Large intestine (tissue), 3 donors: Measurements from ENCODE around the gene CORT. TPM values are rescaled to one million over a fixed set of nuclear protein-coding genes. Genes with fewer than 3 reads are reported as not detected.

Experiments used
- DNase-seq, 2 donors: peaks; one replicate each; pipeline versions ENCODE4 v3.0.0 to v3.0.0-alpha.2; 2013
- H3K27ac ChIP-seq: one replicate; pipeline ENCODE4 v1.5.1; 2013; ENCODE audit warnings: low read length
- H3K27me3 ChIP-seq: 2 replicates; pipeline ENCODE4 v1.6.1; 2013; ENCODE audit warnings: low read length; ENCODE audit not compliant: control insufficient read depth, insufficient read depth
- H3K36me3 ChIP-seq: 2 replicates; pipeline ENCODE4 v1.6.1; 2013; ENCODE audit warnings: low read length; ENCODE audit not compliant: control insufficient read depth, insufficient read depth
- H3K4me1 ChIP-seq: one replicate; pipeline ENCODE4 v1.6.1; 2013; ENCODE audit warnings: low read length; ENCODE audit not compliant: control insufficient read depth, insufficient read depth
- H3K4me3 ChIP-seq: one replicate; pipeline ENCODE4 v1.5.1; 2013; ENCODE audit warnings: low read length
- H3K9me3 ChIP-seq: one replicate; pipeline ENCODE4 v1.6.1; 2013; ENCODE audit warnings: mild to moderate bottlenecking, low read depth, low read length, moderate library complexity; ENCODE audit not compliant: control insufficient read depth
- WGBS: methylation state at CpG from one replicate; pipeline ENCODE4 v1.1.5; 2013; ENCODE audit warnings: low lambda C conversion rate; ENCODE audit not compliant: insufficient coverage; 5-methylcytosine and 5-hydroxymethylcytosine counted together
- polyA plus RNA-seq: library from polyadenylated mRNA; unstranded; fragments of 120-200 nt; gene quantifications from one replicate; pipeline ENCODE4 v1.2.1, GENCODE V29; 2013

The CORT gene
- polyA plus RNA-seq, 1 donor = 1.2 TPM

DNA sequence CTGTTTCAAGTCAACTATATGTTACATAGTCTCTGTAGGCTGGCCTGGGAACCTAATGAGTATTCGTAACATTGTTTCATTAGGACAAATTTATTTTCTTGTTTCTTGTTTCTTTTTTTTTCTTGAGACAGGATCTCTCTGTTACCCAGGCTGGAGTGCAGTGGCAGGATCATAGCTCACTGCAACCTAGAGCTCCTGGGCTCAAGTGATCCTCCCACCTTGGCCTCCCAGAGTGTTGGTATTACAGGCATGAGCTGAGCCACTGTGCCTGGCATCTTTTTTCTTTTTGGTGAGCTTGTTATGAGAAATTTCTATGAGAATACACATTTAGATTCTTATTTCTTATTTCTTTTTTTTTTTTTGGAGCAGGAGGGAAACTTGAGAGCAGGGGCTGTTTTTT is 12.8 kb upstream of the CORT start:
- peaks cover 30% of the 10 kb centered on the region for H3K4me1 ChIP-seq
- WGBS = no CpG with 5 or more reads among the region's 1 CpG
- DNase-seq = no peak

DNA sequence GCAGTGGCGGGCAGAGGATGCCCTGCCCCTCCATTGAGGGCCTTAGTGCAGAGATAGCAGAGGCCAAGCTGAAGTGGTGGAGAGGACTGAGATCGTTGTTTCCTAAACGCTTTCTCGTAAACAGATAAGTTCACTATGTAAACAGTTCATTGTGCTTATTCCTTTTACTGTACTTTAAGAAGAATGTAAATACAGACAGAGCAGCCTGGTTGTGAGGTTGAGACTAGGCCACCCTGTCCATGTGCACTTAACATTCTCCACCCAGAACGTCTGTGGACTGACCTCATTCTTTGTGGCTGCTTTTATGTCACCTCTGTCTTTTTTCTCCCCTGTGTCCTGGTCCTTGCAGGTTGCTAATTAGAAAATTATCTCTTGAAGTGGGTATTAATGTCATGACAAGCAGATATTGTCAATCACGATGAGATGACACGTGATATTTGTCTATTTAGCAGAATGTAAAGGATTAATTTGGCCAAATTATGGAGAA is 11.1 kb upstream of the CORT start:
- Histone ChIP-seq H3K4me1 (peaks cover 16% of the 10 kb centered on the region), H3K36me3 (peaks cover 5% of the 10 kb centered on the region), H3K27me3 (no peaks in the 10 kb centered on the region), H3K4me3 (no peak overlapping the region), H3K9me3 (no peaks in the 10 kb centered on the region), H3K27ac (no peak overlapping the region)
- WGBS = no CpG with 5 or more reads among the region's 7 CpGs
- DNase-seq = peak in 1 of 2 donors; percentile 35

More for the DNA sequence above, 12.8 kb upstream of the CORT start:
- Histone ChIP-seq H3K9me3 (no peaks in the 10 kb centered on the region), H3K36me3 (peaks cover 2% of the 10 kb centered on the region), H3K27me3 (no peaks in the 10 kb centered on the region), H3K4me3 (no peak overlapping the region), H3K27ac (peak overlapping the region; percentile 43)

DNA sequence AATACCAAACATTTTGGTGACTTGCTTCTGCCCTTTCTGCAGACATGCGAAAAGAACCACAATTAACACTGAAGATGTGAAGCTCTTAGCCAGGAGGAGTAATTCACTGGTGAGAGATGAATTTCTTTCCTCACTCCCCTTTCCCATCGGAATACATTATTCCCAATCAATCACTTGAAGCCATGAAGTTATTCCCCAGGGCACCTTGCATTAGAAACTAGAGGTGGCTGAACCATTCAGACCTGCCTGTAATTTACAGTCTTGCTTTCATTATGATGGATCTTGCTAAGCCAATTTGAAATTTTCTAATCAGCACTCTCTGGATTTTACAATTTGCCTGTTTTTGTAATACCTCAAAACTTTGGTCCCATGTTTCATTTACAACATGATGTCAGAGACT is 9.5 kb upstream of the CORT start:
- 100% methylated on average over 1 of the region's 2 CpGs for WGBS
- no peaks in the 10 kb centered on the region for H3K9me3 ChIP-seq
- DNase-seq = no peak
- H3K4me3 ChIP-seq = no peak overlapping the region
- no peaks in the 10 kb centered on the region for H3K27me3 ChIP-seq
- no peak overlapping the region for H3K27ac ChIP-seq
- H3K36me3 ChIP-seq = peaks cover 14% of the 10 kb centered on the region
- peaks cover 13% of the 10 kb centered on the region for H3K4me1 ChIP-seq

DNA sequence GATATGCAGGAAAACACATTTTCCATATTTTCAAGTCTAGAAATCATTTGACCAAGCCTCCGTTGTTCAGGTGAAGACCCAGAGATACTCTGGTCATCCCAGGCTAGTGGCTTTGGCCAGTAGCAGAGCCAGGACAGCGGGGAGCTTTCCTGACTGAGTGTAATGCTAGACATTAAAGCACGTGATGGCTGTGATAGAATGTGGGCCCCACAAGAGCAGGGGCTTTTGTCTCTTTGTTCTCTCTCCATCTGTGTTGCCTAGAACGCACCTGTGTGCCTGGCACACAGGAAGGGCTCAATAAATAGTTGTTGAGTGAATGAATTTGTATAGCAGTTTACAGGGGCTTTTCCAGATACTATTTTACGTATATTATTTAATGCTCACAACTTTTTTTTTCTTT is 9.0 kb upstream of the CORT start:
- DNase-seq = no peak
- no peak overlapping the region for H3K4me3 ChIP-seq
- H3K9me3 ChIP-seq = no peaks in the 10 kb centered on the region
- no peaks in the 10 kb centered on the region for H3K27me3 ChIP-seq
- WGBS = 100% methylated on average over 2 of the region's 5 CpGs
- peaks cover 14% of the 10 kb centered on the region for H3K36me3 ChIP-seq
- H3K27ac ChIP-seq = no peak overlapping the region
- H3K4me1 ChIP-seq = peaks cover 13% of the 10 kb centered on the region

DNA sequence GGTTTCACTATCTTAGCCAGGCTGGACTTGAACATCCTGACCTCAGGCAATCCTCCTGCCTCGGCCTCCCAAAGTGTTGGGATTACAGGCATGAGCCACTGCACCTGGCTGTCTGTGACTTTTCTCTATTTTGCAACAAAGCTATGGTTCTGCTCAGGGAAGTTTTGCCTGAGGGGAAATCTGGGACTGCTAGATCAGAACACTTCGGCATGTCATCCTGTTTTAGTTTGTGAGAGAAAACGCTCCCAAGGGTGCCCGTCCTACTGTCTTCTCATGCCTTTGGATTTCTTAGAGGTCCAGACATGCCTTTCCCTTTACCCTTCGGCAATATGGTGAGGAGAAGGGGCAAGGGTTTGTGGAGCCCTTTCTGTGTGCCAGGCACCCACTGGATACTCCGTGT is 5.6 kb upstream of the CORT start:
- no peak overlapping the region for H3K27ac ChIP-seq
- H3K4me3 ChIP-seq = no peak overlapping the region
- no peak for DNase-seq
- no peaks in the 10 kb centered on the region for H3K9me3 ChIP-seq
- WGBS = 100% methylated on average over 1 of the region's 6 CpGs
- no peaks in the 10 kb centered on the region for H3K4me1 ChIP-seq
- H3K36me3 ChIP-seq = peaks cover 15% of the 10 kb centered on the region
- no peaks in the 10 kb centered on the region for H3K27me3 ChIP-seq

DNA sequence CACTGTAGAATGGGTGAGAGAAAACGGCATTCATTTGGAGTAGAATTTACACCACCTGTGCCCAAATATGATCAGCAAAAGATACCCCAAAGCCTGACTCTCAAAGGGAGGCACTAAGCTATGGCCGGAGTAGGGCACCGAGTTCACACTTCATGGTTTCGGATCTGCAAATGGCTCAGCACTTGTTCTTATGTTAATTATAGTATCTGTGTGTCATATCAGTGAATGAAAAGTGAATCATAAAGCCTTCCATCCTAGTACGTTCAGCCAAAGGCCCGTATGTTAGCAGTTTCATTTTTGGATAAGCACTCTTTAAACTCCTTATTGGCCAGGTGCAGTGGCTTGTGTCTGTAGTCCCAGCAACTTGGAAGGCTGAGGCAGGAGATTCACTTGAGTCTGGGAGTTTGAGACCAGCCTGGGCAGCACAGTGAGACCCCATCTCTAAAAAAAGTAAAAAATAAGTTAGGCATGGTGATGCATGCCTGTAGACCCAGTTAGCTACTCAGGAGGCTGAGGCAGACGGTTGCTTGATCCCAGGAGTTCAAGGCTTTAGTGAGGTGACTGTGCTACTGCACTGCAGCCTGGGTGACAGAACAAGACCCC is 4.9 kb upstream of the CORT start:
- Histone ChIP-seq H3K4me3 (no peak overlapping the region), H3K4me1 (no peaks in the 10 kb centered on the region), H3K9me3 (no peaks in the 10 kb centered on the region), H3K36me3 (peaks cover 14% of the 10 kb centered on the region), H3K27ac (no peak overlapping the region), H3K27me3 (no peaks in the 10 kb centered on the region)
- WGBS = 100% methylated on average over 1 of the region's 7 CpGs
- DNase-seq = no peak

DNA sequence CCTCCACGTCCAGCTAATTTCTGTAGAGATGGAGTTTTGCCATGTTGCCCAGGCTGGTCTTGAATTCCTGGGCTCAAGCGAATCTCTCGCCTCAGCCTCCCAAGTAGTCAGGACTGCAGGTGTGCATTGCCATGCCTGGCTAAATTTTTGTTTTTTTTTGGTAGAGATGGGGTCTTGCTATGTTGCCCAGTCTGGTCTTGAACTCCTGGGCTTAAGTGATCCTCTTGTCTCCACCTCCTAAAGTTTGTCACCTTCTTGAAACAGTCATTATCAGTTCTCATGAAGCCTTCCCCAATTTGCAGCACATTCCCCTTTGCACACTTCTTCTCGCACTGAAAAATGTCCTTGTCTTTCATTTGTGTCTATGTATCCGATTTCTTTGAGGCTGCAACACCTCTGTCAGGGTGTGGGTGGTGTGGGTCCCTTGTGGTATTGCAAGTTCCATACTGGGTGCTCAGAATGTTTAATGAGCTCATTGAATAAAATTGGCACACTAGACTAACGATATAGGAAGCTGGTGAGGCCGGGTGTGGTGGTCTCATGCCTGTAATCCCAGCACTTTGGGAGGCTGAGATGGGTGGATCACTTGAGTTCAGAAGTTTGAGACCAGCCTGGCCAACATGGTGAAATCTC is 2.9 kb upstream of the CORT start:
- no peaks in the 10 kb centered on the region for H3K4me1 ChIP-seq
- no peak for DNase-seq
- no peak overlapping the region for H3K4me3 ChIP-seq
- H3K27ac ChIP-seq = no peak overlapping the region
- H3K9me3 ChIP-seq = no peaks in the 10 kb centered on the region
- H3K36me3 ChIP-seq = peaks cover 13% of the 10 kb centered on the region
- no CpG with 5 or more reads among the region's 7 CpGs for WGBS
- H3K27me3 ChIP-seq = no peaks in the 10 kb centered on the region

DNA sequence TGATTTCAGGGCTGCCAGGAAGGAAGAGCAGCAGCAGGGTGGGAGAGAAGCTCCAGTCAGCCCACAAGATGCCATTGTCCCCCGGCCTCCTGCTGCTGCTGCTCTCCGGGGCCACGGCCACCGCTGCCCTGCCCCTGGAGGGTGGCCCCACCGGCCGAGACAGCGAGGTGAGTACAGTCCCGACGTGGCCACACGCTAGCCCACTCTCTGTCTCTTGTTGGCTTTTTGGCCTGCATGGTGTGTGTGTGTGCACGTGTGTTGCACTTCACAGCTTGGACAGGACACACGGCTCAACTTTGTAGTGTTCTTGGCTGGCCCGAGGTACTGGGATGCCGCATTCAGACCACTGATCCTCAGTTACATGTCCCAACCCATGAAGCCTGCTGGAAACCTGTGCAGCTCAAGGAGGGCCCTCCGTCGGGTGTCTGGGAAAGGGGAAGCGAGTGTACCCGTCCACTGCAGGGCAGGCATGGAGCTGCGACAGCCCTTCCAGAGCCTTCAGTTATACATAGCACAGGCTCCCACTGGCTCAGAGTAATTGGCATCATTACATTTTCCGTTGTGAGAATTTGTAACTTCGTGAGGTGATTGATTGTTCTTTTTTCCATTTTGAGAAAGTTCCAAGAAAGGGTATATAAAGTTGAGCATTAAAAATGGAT is 454 bp downstream of the CORT start:
- Histone ChIP-seq H3K4me3 (no peak overlapping the region), H3K9me3 (peaks cover 7% of the 10 kb centered on the region), H3K27me3 (no peaks in the 10 kb centered on the region), H3K27ac (no peak overlapping the region), H3K36me3 (peaks cover 2% of the 10 kb centered on the region), H3K4me1 (no peaks in the 10 kb centered on the region)
- no peak for DNase-seq
- WGBS = no CpG with 5 or more reads among the region's 21 CpGs

DNA sequence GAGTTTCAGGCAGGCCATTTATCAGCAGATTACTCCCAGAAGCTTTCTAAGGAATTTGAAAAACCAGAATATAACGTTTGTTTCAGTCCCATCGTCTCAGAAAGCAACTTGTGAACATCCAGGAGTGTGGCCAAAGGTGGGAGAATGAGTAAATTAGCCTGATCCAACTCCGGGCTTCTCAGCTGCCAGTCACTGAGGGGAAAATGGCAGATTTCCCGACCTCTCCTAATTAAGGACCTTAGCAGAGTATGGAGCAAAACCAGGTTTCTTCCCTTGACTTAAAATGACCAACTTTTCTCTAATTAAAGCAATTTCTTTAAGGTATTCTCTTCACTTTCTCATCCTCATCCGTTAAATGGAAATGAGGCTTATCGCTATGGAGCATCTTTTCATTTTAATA is 1.0 kb downstream of the CORT start:
- H3K9me3 ChIP-seq = peaks cover 7% of the 10 kb centered on the region
- no peak overlapping the region for H3K4me3 ChIP-seq
- no peaks in the 10 kb centered on the region for H3K27me3 ChIP-seq
- no peaks in the 10 kb centered on the region for H3K4me1 ChIP-seq
- 95% methylated on average over 2 of the region's 6 CpGs for WGBS
- no peak for DNase-seq
- no peak overlapping the region for H3K27ac ChIP-seq
- peaks cover 2% of the 10 kb centered on the region for H3K36me3 ChIP-seq

DNA sequence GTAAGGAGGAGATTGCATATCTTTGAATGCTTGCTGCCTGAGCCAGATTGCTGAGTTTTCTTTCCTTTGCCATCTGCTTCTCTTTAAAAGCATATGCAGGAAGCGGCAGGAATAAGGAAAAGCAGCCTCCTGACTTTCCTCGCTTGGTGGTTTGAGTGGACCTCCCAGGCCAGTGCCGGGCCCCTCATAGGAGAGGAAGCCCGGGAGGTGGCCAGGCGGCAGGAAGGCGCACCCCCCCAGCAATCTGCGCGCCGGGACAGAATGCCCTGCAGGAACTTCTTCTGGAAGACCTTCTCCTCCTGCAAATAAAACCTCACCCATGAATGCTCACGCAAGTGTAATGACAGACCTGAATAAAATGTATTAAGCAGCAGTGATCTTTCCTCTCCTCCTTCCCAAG is 1.5 kb downstream of the CORT start:
- no peaks in the 10 kb centered on the region for H3K27me3 ChIP-seq
- peaks cover 7% of the 10 kb centered on the region for H3K9me3 ChIP-seq
- H3K36me3 ChIP-seq = peaks cover 2% of the 10 kb centered on the region
- no peak overlapping the region for H3K27ac ChIP-seq
- DNase-seq = no peak
- no peaks in the 10 kb centered on the region for H3K4me1 ChIP-seq
- H3K4me3 ChIP-seq = no peak overlapping the region
- WGBS = no CpG with 5 or more reads among the region's 10 CpGs
